NCI-H146 (cell line): ENCODE results near the gene PTS.

Experiments used
- DNase-seq: peaks from one replicate; lab custom pipeline; 2025; lab: John Stamatoyannopoulos, UW

The PTS gene

DNA sequence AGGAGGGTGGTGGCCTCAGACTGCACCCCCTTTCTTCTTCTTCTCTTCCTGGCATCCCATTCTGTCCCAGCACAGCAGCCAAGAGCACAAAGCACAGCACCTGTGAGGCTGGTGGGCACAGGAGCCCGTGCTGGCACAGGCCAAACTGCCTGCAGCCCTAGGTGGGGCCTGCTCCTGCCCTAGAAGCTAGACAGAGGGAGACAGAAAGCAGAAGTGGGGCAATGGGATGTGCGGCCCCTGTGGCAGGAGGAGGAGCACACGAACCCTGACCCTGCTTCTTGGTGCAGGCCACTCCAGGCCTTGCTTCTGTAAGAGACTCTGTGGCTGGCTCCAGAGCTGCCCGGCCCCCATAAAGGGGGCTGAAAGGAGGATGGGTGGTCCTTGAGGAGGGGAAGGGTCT lies 3.9 kb upstream of the PTS start:
- DNase-seq = no peak

- DNase-seq = no peak
Observed at GRCh38 chr11:112223121-112223520, 3.1 kb upstream of the PTS start.

- no peak for DNase-seq
Observed at GRCh38 chr11:112223754-112224532, 2.3 kb upstream of the PTS start.

GRCh38 chr11:112225753-112226061 lies 521 bp upstream of the PTS start:
- no peak for DNase-seq

GRCh38 chr11:112226831-112227401 lies 688 bp downstream of the PTS start:
- DNase-seq = peak; percentile 30

DNA sequence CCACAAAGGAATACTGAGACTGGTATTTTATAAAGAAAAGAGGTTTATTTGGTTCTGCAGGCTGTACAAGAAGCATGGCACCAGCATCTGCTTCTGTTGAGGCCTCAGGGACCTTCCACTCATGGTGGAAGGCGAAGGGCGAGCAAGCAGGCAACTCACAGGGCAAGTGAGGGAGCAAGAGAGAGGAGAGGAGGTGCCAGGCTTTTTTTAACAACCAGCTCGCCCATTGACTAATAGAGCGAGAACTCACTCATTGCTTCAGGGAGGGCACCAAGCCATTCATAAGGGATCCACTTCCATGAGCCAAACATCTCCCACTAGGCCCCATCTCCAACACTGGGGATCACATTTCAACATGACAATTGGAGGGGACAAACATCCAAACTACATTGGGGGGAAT lies 1.2 kb downstream of the PTS start:
- DNase-seq = no peak

DNA sequence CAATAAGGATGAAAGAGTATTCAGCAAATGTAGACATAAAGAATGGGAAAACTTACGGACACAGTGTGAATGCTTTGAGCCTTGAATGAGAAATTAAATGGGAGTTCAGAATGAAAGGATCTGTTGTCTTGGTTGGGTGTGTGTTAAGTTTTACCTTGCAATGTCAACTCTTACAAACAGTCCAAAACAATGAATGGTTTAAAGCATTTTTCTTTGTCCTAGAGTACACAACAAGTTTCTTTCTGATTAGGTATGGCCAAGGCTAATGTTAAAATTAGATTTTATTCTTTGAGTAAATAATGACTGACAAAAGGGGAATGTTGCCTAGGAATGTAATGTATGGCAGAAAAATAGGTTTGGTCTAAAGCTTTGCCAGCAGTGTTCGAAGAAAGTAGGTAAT lies 2.5 kb downstream of the PTS start:
- DNase-seq = no peak

- DNase-seq = no peak
Observed at GRCh38 chr11:112229159-112229558, 2.9 kb downstream of the PTS start.

DNA sequence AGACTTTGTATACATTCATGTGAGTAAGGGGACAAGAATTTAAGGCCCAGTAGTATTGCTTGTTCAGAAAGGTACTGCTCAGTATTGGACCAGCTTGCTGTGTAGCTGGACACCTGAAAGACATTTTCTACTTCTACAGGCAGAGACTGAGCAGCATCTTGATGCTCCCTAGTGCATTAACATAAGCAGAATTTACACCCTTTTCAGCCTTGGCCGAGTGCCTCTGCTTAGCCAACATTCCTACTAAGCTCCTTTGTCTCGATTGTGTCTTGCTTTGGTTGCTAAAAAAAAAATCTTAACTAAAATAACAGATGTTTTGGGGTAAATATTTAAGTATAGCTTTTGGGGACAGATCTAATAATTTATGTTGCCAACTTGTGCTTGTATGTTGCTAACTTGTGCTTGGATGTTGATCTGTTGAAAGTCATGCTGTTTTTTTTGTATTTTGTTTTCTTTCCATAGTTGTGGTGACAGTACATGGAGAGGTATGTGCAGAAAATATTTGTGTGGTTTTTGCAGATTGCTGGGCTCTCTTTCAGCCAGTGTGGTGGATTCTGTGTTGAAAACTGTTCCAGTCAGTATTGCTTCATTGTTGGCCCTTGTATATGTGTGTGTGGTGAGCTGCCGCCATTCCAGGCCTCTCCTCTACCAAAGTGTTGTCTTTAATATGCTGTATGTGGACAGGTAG lies 3.7 kb downstream of the PTS start:
- DNase-seq = no peak

GRCh38 chr11:112231952-112232351 lies 5.7 kb downstream of the PTS start:
- DNase-seq = no peak

DNA sequence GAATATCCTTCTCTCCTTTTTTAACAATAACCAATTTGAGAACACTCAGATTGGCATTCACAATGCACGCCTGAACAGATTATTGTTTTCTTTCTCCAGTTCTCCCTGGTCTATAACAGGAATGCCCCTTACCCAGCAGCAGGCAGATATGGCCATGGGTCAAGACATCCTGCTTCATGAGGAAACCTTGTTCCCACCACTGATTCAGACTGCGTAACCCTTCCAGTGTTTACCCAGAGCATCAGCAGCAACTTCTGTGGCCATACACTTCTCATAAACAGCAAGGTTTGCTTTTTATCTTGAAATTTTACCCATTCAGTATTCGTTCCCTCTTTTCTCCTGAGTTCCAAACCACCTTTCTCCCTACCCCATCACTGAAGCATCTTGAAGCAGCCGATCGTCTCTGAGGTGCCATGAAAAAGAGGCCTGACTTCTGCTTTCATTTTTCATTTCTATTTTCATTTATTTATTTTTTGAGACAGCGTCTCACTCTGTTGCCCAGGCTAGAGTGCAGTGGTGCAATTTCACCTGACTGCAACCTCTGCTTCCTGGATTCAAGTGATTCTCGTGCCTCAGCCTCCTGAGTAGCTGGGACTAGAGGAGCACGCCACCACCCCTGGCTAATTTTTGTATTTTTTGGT lies 9.6 kb downstream of the PTS start:
- no peak for DNase-seq

DNA sequence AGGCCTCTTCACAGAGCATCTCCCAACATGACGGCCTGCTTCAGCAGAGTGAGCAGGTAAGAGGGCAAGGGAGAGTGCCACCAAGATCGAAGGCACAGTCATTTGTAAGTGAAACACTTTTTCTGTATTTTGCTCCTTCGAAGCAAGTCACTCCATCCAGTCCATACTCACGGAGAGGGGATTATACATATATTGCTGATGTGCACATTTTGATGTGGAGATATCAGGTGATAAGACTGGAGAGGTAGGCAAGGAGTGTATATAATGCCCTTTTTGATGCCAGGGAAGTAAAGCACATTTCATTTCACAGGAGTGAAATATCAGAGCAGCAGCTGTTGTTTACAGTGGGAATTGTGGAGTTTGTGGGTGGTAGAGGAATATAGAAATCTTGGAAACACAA lies 11.2 kb downstream of the PTS start:
- DNase-seq = no peak

- no peak for DNase-seq
Observed at GRCh38 chr11:112238041-112238440, 11.8 kb downstream of the PTS start.

GRCh38 chr11:112241486-112241885 lies 15.3 kb downstream of the PTS start:
- no peak for DNase-seq

- no peak for DNase-seq
Observed at GRCh38 chr11:112247201-112247600, 21.0 kb downstream of the PTS start.

GRCh38 chr11:112248201-112248600 lies 22.0 kb downstream of the PTS start:
- DNase-seq = no peak

- DNase-seq = no peak
Observed at GRCh38 chr11:112249871-112250610, 23.8 kb downstream of the PTS start.

- DNase-seq = no peak
Observed at GRCh38 chr11:112253605-112254242, 27.5 kb downstream of the PTS start.

- DNase-seq = peak; percentile 32
Observed at GRCh38 chr11:112255067-112255720, 29.0 kb downstream of the PTS start.

DNA sequence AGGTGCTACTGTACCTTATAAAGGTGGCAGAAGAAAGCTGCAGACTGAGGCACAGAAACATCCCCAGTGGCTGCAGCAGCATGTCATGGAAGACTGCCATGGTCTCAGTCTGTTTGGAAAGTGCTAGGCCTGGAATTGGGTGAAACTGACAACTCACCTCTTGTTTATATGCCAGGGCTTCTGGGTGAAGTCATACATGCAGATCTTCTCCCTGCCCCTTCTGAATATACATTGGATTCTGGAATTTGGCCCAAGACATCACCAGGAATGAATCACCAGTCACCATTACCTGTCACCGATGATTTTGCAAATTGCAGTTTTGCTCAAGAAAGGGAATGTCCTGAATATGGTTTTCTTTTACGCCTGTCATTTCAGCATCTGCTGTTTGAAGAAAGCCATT lies 34.3 kb downstream of the PTS start, which contains the start of gene PLET1:
Gene PLET1 (minus strand): TSS at position 371 of the 400 bp plus-strand sequence. CDS start 271 bp downstream, at position 100.
- no peak for DNase-seq
